ENCODE data around the gene HSPH1.

The HSPH1 gene

GRCh38 chr13:31134039-31134711 is 27.5 kb downstream of the HSPH1 start:
- ATAC-seq: no peak
- TF ChIP-seq BACH2 (CRISPR knock-in tag; IDR thresholded peaks at IDR 0.05; ENCODE audit: borderline replicate concordance) (no peak), SNAI2 (CRISPR knock-in tag; IDR thresholded peaks at IDR 0.05) (no peak), ZNF565 (CRISPR knock-in tag; conservative IDR thresholded peaks at IDR 0.05; ENCODE audit: low read depth) (no peak), ARNTL (CRISPR knock-in tag; IDR thresholded peaks at IDR 0.05; ENCODE audit: borderline replicate concordance, low read depth) (no peak), ZNF8 (CRISPR knock-in tag; IDR thresholded peaks at IDR 0.05) (no peak), PATZ1 (CRISPR knock-in tag; IDR thresholded peaks at IDR 0.05; ENCODE audit: borderline replicate concordance) (no peak), ZC3H10 (CRISPR knock-in tag; IDR thresholded peaks at IDR 0.05) (no peak), GLIS3 (CRISPR knock-in tag; IDR thresholded peaks at IDR 0.05) (no peak), CREB5 (CRISPR knock-in tag; IDR thresholded peaks at IDR 0.05; ENCODE audit: low read depth) (no peak), CSRNP3 (CRISPR knock-in tag; IDR thresholded peaks at IDR 0.05) (no peak), ZFP3 (CRISPR knock-in tag; IDR thresholded peaks at IDR 0.05) (no peak), POU6F1 (CRISPR knock-in tag; IDR thresholded peaks at IDR 0.05; ENCODE audit: borderline replicate concordance, low read depth) (no peak)

GRCh38 chr13:31133621-31134020 is 28.1 kb downstream of the HSPH1 start:
- ATAC-seq: no peak
- TF ChIP-seq CSDC2 (CRISPR knock-in tag; IDR thresholded peaks at IDR 0.05) (no peak), CREB5 (CRISPR knock-in tag; IDR thresholded peaks at IDR 0.05; ENCODE audit: low read depth) (no peak), ZNF8 (CRISPR knock-in tag; IDR thresholded peaks at IDR 0.05) (no peak), POU6F1 (CRISPR knock-in tag; IDR thresholded peaks at IDR 0.05; ENCODE audit: borderline replicate concordance, low read depth) (no peak), OSR1 (CRISPR knock-in tag; IDR thresholded peaks at IDR 0.05) (no peak)

- TF ChIP-seq SNAI2 (CRISPR knock-in tag; IDR thresholded peaks at IDR 0.05): no peak
- no peak for TF ChIP-seq TSHZ2 (CRISPR knock-in tag; IDR thresholded peaks at IDR 0.05)
- TF ChIP-seq ARNTL (CRISPR knock-in tag; IDR thresholded peaks at IDR 0.05; ENCODE audit: borderline replicate concordance, low read depth): no peak
- no peak for TF ChIP-seq ZFP30 (CRISPR knock-in tag; IDR thresholded peaks at IDR 0.05)
- TF ChIP-seq ESRRG (CRISPR knock-in tag; IDR thresholded peaks at IDR 0.05): no peak
- no peak for TF ChIP-seq CREB5 (CRISPR knock-in tag; IDR thresholded peaks at IDR 0.05; ENCODE audit: low read depth)
- TF ChIP-seq TOX (CRISPR knock-in tag; IDR thresholded peaks at IDR 0.05; ENCODE audit: borderline replicate concordance): no peak
- no peak for TF ChIP-seq GLIS3 (CRISPR knock-in tag; IDR thresholded peaks at IDR 0.05)
- TF ChIP-seq BACH2 (CRISPR knock-in tag; IDR thresholded peaks at IDR 0.05; ENCODE audit: borderline replicate concordance): no peak
- no peak for TF ChIP-seq ZNF8 (CRISPR knock-in tag; IDR thresholded peaks at IDR 0.05)
- no peak for TF ChIP-seq PATZ1 (CRISPR knock-in tag; IDR thresholded peaks at IDR 0.05; ENCODE audit: borderline replicate concordance)
- ATAC-seq: no peak
Observed at GRCh38 chr13:31131470-31131961, 30.2 kb downstream of the HSPH1 start.

Data from SK-N-SH treated with all-trans-retinoic acid at 6 μM for 48 hours (cell line).